K562 (cell line): ENCODE results near the gene P2RY11. TPM values are rescaled to one million over a fixed set of nuclear protein-coding genes. Genes with fewer than 3 reads are reported as not detected.

Source experiments
- ARNT ChIP-seq, 2 experiments: fragments of 450-650 bp; IDR thresholded peaks; 2 replicates each; pipeline ENCODE4 v1.6.1; 2016; ENCODE audit warnings: mild to moderate bottlenecking in 1 of 2
- BRD4 ChIP-seq: fragments of 200-600 bp; sonication (generic); IDR thresholded peaks from 2 replicates; pipeline ENCODE4 v1.6.1; 2017; ENCODE audit warnings: inconsistent platforms
- CAMTA2 ChIP-seq: fragments of 250-450 bp; sonication (Bioruptor Pico); conservative IDR thresholded peaks from 2 replicates; pipeline ENCODE4 v1.5.1; 2022
- CBX1 ChIP-seq: sonication (generic); IDR thresholded peaks from 2 replicates; pipeline ENCODE4 v1.6.1; 2016; ENCODE audit warnings: antibody characterized with exemption, low read depth, mild to moderate bottlenecking
- DPF2 ChIP-seq: fragments of 450-650 bp; IDR thresholded peaks from 2 replicates; pipeline ENCODE4 v1.6.1; 2016
- ESRRB ChIP-seq: fragments of 250-450 bp; sonication (Bioruptor Pico); IDR thresholded peaks from 2 replicates; pipeline ENCODE4 v1.5.0; 2020; ENCODE audit warnings: mild to moderate bottlenecking, moderate library complexity, borderline replicate concordance
- FOXK2 ChIP-seq, 2 experiments: fragments of 450-650 bp; IDR thresholded peaks in 1 of 2; conservative IDR thresholded peaks in 1 of 2; 2 replicates each; pipeline ENCODE4 v1.6.1; 2016; ENCODE audit warnings: low read depth in 2 of 2, mild to moderate bottlenecking in 1 of 2
- GTF2E2 ChIP-seq: fragments of 200-800 bp; sonication (Bioruptor generic); IDR thresholded peaks from 2 replicates; pipeline ENCODE4 v1.6.1; 2016; ENCODE audit warnings: missing genetic modification characterization, missing compliant biosample characterization
- HDAC1 ChIP-seq, 2 experiments: fragments of 450-650 bp; IDR thresholded peaks; 2 replicates each; pipeline ENCODE4 v1.6.1; 2016 to 2017; ENCODE audit warnings: inconsistent platforms in 1 of 2, mild to moderate bottlenecking in 1 of 2, moderate library complexity in 1 of 2
- HDAC2 ChIP-seq: fragments of 450-650 bp; IDR thresholded peaks from 2 replicates; pipeline ENCODE4 v1.6.1; 2016; ENCODE audit warnings: mild to moderate bottlenecking
- HNRNPLL ChIP-seq: fragments of 200-400 bp; formaldehyde crosslinking; IDR thresholded peaks from 2 replicates; pipeline ENCODE4 v1.6.1; 2017; ENCODE audit warnings: low read length, low read depth, mild to moderate bottlenecking; ENCODE audit not compliant: poor library complexity, severe bottlenecking
- HSF4 ChIP-seq: fragments of 250-450 bp; sonication (Bioruptor Pico); IDR thresholded peaks from 2 replicates; pipeline ENCODE4 v2.1.2; 2022; ENCODE audit warnings: mild to moderate bottlenecking, moderate library complexity, borderline replicate concordance
- NFYB ChIP-seq: IDR thresholded peaks from 2 replicates; pipeline ENCODE4 v1.6.1; 2011; ENCODE audit warnings: mild to moderate bottlenecking, moderate library complexity; ENCODE audit not compliant: insufficient read length; ENCODE audit errors: extremely low read depth
- NR3C1 ChIP-seq: sonication (generic); formaldehyde crosslinking; IDR thresholded peaks from 2 replicates; pipeline ENCODE4 v1.8.1; 2022; ENCODE audit warnings: missing genetic modification reagents
- POLR2AphosphoS2 ChIP-seq: IDR thresholded peaks from 2 replicates; pipeline ENCODE4 v1.6.1; 2012; ENCODE audit warnings: low read length, improper control_type of control experiment
- PYGO2 ChIP-seq: fragments of 450-650 bp; IDR thresholded peaks from 2 replicates; pipeline ENCODE4 v1.6.1; 2016; ENCODE audit warnings: mild to moderate bottlenecking, missing genetic modification characterization, moderate library complexity, missing compliant biosample characterization
- RBFOX2 ChIP-seq: fragments of 200-400 bp; formaldehyde crosslinking; IDR thresholded peaks from 2 replicates; pipeline ENCODE4 v1.6.1; 2017; ENCODE audit warnings: low read depth, mild to moderate bottlenecking, low read length, moderate library complexity
- TAF15 ChIP-seq: fragments of 200-400 bp; formaldehyde crosslinking; IDR thresholded peaks from 2 replicates; pipeline ENCODE4 v1.6.1; 2017; ENCODE audit warnings: mild to moderate bottlenecking, low read depth, low read length, moderate library complexity
- TBL1XR1 ChIP-seq, 2 experiments: IDR thresholded peaks; 2 replicates each; pipeline ENCODE4 v1.6.1; 2012; ENCODE audit warnings: improper control_type of control experiment in 2 of 2, low read length in 2 of 2, mild to moderate bottlenecking in 1 of 2
- TCF3 ChIP-seq: sonication (generic); formaldehyde crosslinking; IDR thresholded peaks from 2 replicates; pipeline ENCODE4 v1.4.0; 2020; ENCODE audit warnings: mild to moderate bottlenecking, missing genetic modification reagents
- TRIM24 ChIP-seq, 2 experiments: fragments of 450-650 bp; IDR thresholded peaks; 2 replicates each; pipeline ENCODE4 v1.6.1; 2016
- polyA plus RNA-seq, 8 experiments: library from polyadenylated mRNA; depleted of rRNA in 4 of 8; stranded (reverse) in 5 of 8; unstranded in 3 of 8; fragments of >200 nt; fragmentation: Nextera tagmentation in 2 of 8; fragmentation: Illumina TruSeq in 1 of 8; extraction: Ambion mirVana in 2 of 8; extraction: Trizol in 1 of 8; gene quantifications; 2 replicates each; pipeline versions ENCODE4 v1.2.1 to v1.2.3, GENCODE V29; 2011 to 2014; ENCODE audit warnings: inconsistent platforms in 1 of 8, missing spikeins in 1 of 8
- total RNA-seq, 7 experiments: library from RNA; depleted of rRNA in 6 of 7; stranded (reverse); fragments of >200 nt in 6 of 7; fragmentation: Illumina TruSeq in 2 of 7; extraction: Trizol in 2 of 7; gene quantifications; 2 replicates each; pipeline versions ENCODE4 v1.2.1 to v1.2.3, GENCODE V29; 2011 to 2021; ENCODE audit warnings: low replicate concordance in 1 of 7
- TF ChIP-seq, protein P1 (sequence below): sonication (generic); formaldehyde crosslinking; IDR thresholded peaks from 2 replicates; pipeline ENCODE4 v1.8.0; 2022; ENCODE audit warnings: mild to moderate bottlenecking, missing genetic modification reagents
- TF ChIP-seq, protein P2 (sequence below), 3 experiments: IDR thresholded peaks in 2 of 3; conservative IDR thresholded peaks in 1 of 3; 2 replicates each; pipeline ENCODE4 v1.5.1; 2011 to 2012; ENCODE audit warnings: low read length in 3 of 3, mild to moderate bottlenecking in 3 of 3, control low read depth in 2 of 3, improper control_type of control experiment in 1 of 3, inconsistent platforms in 1 of 3, low read depth in 1 of 3, mixed read lengths in 1 of 3, moderate library complexity in 1 of 3; ENCODE audit not compliant: insufficient read depth in 2 of 3
- TF ChIP-seq, protein P3 (sequence below): fragments of 450-650 bp; IDR thresholded peaks from 2 replicates; pipeline ENCODE4 v1.6.1; 2017; ENCODE audit warnings: antibody characterized with exemption
- TF ChIP-seq, protein P4 (sequence below): fragments of 450-650 bp; IDR thresholded peaks from 2 replicates; pipeline ENCODE4 v1.7.0; 2016; ENCODE audit warnings: borderline replicate concordance

The P2RY11 gene
- total and polyA plus RNA-seq, 9 of the 15 experiments (the other 6 are each of a cell fraction or from before 2014, with no cell fraction given) = 0.03 to 10.1 (median 1.5) TPM

DNA sequence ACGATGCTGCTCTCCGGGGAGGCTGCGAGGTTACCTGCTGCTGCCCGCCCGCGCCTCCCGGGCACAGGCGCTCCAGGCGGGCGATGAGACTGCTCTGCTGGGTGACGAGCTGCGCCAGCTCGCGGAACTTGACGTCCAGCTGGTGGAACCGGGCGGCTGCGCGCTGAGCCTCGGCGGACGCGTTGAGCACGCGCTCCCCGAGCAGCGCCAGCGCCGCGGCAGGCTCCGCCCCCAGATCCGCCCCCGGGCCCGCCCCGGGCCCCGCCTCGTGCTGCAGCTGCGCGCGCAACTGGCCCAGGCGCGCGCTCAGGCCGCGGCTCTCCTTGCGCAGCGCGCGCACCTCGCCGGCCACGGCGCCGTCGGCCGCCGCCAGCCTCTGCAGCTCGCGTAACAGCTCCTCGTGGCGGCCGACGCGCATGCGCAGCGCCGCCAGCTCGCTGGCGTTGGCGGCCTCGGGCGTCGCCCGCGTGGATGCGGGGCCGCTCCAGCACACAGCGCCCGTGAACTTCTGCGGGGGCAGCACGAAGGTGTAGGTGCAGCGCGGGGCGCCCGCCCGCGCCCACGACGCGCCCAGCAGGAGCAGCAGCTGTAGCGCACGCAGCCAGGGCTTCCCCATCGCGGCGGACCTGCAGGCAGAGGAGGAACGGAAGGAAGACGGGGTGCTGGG is 15.4 kb upstream of the P2RY11 start (continued):
- TF ChIP-seq, protein P1, sequence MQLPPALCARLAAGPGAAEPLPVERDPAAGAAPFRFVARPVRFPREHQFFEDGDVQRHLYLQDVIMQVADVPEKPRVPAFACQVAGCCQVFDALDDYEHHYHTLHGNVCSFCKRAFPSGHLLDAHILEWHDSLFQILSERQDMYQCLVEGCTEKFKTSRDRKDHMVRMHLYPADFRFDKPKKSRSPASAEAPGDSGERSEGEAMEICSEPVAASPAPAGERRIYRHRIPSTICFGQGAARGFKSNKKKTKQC (CRISPR knock-in tag) = 0 out of 2 replicates have a peak, but pooled peaks have one; percentile 18
- TF ChIP-seq POLR2AphosphoS2 (no peak), HNRNPLL (peak; percentile 95), TCF3 (CRISPR knock-in tag) (0 out of 2 replicates have a peak, but pooled peaks have one; percentile 18), CAMTA2 (CRISPR knock-in tag) (no peak), HDAC2 (no peak), RBFOX2 (peak; percentile 89), GTF2E2 (tag) (no peak), NR3C1 (CRISPR knock-in tag) (peak; percentile 95), TRIM24 (IDR thresholded peaks at IDR 0.05) (no peak), TBL1XR1 (IDR thresholded peaks at IDR 0.05; ENCODE audit: low read length in 2 of 2) (no peak), PYGO2 (tag) (no peak), DPF2 (no peak), BRD4 (no peak), ESRRB (CRISPR knock-in tag) (no peak), ARNT (IDR thresholded peaks at IDR 0.05) (no peak), HDAC1 (IDR thresholded peaks at IDR 0.05) (0 out of 4 replicates have a peak, but pooled peaks of 1 of the 2 experiments have one; percentile 16), NFYB (no peak), FOXK2 (conservative IDR thresholded peaks at IDR 0.05 in 1 of 2, IDR thresholded peaks at IDR 0.05 in 1 of 2; ENCODE audit: low read depth in 2 of 2) (no peak), HSF4 (CRISPR knock-in tag) (no peak), TAF15 (no peak), CBX1 (no peak)
- TF ChIP-seq, protein P2, sequence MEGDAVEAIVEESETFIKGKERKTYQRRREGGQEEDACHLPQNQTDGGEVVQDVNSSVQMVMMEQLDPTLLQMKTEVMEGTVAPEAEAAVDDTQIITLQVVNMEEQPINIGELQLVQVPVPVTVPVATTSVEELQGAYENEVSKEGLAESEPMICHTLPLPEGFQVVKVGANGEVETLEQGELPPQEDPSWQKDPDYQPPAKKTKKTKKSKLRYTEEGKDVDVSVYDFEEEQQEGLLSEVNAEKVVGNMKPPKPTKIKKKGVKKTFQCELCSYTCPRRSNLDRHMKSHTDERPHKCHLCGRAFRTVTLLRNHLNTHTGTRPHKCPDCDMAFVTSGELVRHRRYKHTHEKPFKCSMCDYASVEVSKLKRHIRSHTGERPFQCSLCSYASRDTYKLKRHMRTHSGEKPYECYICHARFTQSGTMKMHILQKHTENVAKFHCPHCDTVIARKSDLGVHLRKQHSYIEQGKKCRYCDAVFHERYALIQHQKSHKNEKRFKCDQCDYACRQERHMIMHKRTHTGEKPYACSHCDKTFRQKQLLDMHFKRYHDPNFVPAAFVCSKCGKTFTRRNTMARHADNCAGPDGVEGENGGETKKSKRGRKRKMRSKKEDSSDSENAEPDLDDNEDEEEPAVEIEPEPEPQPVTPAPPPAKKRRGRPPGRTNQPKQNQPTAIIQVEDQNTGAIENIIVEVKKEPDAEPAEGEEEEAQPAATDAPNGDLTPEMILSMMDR (IDR thresholded peaks at IDR 0.05 in 2 of 3, conservative IDR thresholded peaks at IDR 0.05 in 1 of 3; ENCODE audit: insufficient read depth in 2 of 3, low read depth in 1 of 3, low read length in 3 of 3) = no peak
- TF ChIP-seq, protein P3, sequence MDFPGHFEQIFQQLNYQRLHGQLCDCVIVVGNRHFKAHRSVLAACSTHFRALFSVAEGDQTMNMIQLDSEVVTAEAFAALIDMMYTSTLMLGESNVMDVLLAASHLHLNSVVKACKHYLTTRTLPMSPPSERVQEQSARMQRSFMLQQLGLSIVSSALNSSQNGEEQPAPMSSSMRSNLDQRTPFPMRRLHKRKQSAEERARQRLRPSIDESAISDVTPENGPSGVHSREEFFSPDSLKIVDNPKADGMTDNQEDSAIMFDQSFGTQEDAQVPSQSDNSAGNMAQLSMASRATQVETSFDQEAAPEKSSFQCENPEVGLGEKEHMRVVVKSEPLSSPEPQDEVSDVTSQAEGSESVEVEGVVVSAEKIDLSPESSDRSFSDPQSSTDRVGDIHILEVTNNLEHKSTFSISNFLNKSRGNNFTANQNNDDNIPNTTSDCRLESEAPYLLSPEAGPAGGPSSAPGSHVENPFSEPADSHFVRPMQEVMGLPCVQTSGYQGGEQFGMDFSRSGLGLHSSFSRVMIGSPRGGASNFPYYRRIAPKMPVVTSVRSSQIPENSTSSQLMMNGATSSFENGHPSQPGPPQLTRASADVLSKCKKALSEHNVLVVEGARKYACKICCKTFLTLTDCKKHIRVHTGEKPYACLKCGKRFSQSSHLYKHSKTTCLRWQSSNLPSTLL = no peak
- TF ChIP-seq, protein P4, sequence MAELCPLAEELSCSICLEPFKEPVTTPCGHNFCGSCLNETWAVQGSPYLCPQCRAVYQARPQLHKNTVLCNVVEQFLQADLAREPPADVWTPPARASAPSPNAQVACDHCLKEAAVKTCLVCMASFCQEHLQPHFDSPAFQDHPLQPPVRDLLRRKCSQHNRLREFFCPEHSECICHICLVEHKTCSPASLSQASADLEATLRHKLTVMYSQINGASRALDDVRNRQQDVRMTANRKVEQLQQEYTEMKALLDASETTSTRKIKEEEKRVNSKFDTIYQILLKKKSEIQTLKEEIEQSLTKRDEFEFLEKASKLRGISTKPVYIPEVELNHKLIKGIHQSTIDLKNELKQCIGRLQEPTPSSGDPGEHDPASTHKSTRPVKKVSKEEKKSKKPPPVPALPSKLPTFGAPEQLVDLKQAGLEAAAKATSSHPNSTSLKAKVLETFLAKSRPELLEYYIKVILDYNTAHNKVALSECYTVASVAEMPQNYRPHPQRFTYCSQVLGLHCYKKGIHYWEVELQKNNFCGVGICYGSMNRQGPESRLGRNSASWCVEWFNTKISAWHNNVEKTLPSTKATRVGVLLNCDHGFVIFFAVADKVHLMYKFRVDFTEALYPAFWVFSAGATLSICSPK = no peak
